WERI-Rb-1 (cell line): ENCODE measurements around the gene FGF14.

Source experiments
- DNase-seq: peaks from one replicate; pipeline ENCODE4 v3.0.0-alpha.2; 2020
- H3K27ac ChIP-seq: fragments of 250-450 bp; sonication (Bioruptor Pico); 2 replicates; pipeline ENCODE4 v1.5.1; 2020; ENCODE audit warnings: mild to moderate bottlenecking, moderate library complexity
- H3K27me3 ChIP-seq: fragments of 250-450 bp; sonication (Bioruptor Pico); 2 replicates; pipeline ENCODE4 v1.5.1; 2021; ENCODE audit warnings: mild to moderate bottlenecking, low read depth, moderate library complexity; ENCODE audit not compliant: insufficient read depth, severe bottlenecking
- H3K36me3 ChIP-seq: fragments of 250-450 bp; sonication (Bioruptor Pico); 2 replicates; pipeline ENCODE4 v1.5.1; 2020; ENCODE audit warnings: mild to moderate bottlenecking, moderate library complexity
- H3K4me3 ChIP-seq: 2 replicates; pipeline ENCODE4 v1.5.1; 2011; ENCODE audit warnings: low read depth, mild to moderate bottlenecking, control low read depth, low read length
- H3K9me3 ChIP-seq: fragments of 250-450 bp; sonication (Bioruptor Pico); 2 replicates; pipeline ENCODE4 v1.5.1; 2021; ENCODE audit warnings: mild to moderate bottlenecking, moderate library complexity; ENCODE audit not compliant: severe bottlenecking
- CTCF ChIP-seq: IDR thresholded peaks from 2 replicates; pipeline ENCODE4 v1.5.1; 2011; ENCODE audit warnings: low read depth, mild to moderate bottlenecking, control low read depth, inconsistent platforms, low read length

FGF14 gene

DNA sequence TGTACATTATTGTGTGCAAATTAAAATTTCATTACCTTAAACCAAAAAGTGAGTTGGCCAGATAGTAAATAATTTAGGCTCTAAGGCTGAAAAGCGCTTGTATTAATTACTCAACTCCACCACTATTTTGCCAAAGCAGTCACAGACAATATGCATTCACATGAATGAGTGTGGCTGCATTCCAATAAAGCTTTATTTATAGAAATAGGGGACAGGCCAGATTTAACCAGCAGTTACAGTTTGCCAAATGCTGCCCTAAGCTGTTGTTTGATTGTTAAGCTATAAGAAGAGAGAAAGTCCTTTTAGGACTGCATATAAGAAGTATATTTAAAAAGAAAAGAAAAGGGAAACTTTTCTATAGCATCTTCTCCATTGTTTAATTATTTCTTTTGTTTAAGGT, 606.8 kb downstream of the FGF14 start:
- H3K27ac ChIP-seq, result no peak overlapping the region
- H3K36me3 ChIP-seq, result no peaks in the 10 kb centered on the region
- H3K27me3 ChIP-seq, result no peaks in the 10 kb centered on the region
- no peak for TF ChIP-seq CTCF
- DNase-seq, result no peak
- no peaks in the 10 kb centered on the region for H3K9me3 ChIP-seq
- no peak overlapping the region for H3K4me3 ChIP-seq

GRCh38 chr13:101792189-101792588, 609.7 kb downstream of the FGF14 start:
- Histone ChIP-seq H3K27ac (no peak overlapping the region), H3K36me3 (no peaks in the 10 kb centered on the region), H3K4me3 (no peak overlapping the region), H3K27me3 (no peaks in the 10 kb centered on the region), H3K9me3 (no peaks in the 10 kb centered on the region)
- TF ChIP-seq CTCF, result no peak
- DNase-seq, result no peak

GRCh38 chr13:101785858-101786257, 616.0 kb downstream of the FGF14 start:
- TF ChIP-seq CTCF, result peak; percentile 92
- Histone ChIP-seq H3K36me3 (no peaks in the 10 kb centered on the region), H3K27ac (no peak overlapping the region), H3K9me3 (no peaks in the 10 kb centered on the region), H3K27me3 (no peaks in the 10 kb centered on the region), H3K4me3 (no peak overlapping the region)
- DNase-seq, result peak; percentile 86

DNA sequence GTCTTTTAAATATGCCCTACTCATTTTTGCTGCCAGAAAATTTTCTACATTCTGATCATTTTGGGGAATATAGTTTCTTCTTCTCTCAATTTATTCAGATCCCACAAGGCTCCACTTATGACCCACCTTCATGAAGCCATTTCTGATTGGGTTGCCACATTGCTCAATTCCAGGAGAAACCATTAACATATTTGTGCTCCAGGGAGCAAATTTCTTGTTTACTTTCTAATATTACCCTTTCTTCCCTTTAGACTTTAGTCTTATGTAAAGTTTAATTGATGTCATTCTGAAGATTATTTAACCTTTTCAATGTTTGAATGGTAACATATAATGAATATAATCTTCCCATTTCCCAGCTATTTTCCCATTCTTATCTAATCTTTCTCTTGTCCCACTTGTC, 617.5 kb downstream of the FGF14 start:
- H3K9me3 ChIP-seq, result no peaks in the 10 kb centered on the region

DNA sequence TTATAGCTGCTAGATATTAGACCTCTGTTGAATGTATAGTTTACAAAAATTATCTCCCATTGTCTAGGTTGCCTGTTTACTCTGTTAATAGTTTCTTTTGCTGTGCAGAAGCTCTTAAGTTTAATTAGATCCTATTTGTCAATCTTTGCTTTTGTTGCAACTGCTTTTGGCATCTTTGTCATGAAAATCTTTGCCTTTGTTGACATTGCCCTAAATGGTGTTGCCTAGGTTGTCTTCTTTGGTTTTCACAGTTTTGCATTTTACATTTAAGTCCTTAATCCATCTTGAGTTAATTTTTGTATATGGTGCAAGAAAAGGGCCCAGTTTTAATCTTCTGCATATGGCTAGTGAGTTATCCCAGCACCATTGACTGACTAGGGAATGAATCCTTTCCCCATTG, 618.3 kb downstream of the FGF14 start:
- no peak for DNase-seq
- Histone ChIP-seq H3K27me3 (no peaks in the 10 kb centered on the region), H3K36me3 (no peaks in the 10 kb centered on the region), H3K27ac (no peak overlapping the region), H3K9me3 (no peaks in the 10 kb centered on the region), H3K4me3 (no peak overlapping the region)
- no peak for TF ChIP-seq CTCF

More for the DNA sequence above, 617.5 kb downstream of the FGF14 start:
- Histone ChIP-seq H3K36me3 (no peaks in the 10 kb centered on the region), H3K27me3 (no peaks in the 10 kb centered on the region), H3K4me3 (no peak overlapping the region), H3K27ac (no peak overlapping the region)
- TF ChIP-seq CTCF, result no peak
- no peak for DNase-seq

DNA sequence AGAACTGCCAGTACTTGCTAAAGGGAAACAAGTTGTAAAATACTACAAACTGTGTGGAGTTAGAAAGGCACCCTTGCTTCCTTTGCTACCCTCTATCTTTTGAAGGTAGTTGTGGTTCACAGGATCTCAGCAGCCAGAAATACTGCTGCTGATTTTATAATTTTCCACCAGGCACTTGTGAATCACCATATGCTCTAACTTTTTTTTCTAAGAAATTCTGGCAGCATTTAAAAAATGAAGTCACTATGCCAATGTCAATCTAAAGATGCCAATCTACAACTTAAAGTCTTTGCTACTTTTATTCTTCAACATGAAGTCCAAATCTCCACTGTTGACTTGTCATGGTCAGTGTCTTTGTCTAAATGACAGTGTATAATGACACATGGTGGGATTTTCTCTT, 621.6 kb downstream of the FGF14 start:
- Histone ChIP-seq H3K9me3 (no peaks in the 10 kb centered on the region), H3K36me3 (no peaks in the 10 kb centered on the region), H3K27me3 (no peaks in the 10 kb centered on the region), H3K4me3 (no peak overlapping the region), H3K27ac (no peak overlapping the region)
- TF ChIP-seq CTCF, result no peak
- DNase-seq, result no peak
